Panc1 (cell line): ENCODE data around the gene ATP8B1.

ENCODE experiments used
- POLR2AphosphoS5 ChIP-seq: IDR thresholded peaks from 2 replicates; pipeline ENCODE4 v1.6.1; 2012; ENCODE audit warnings: mild to moderate bottlenecking, low read depth, low read length, moderate library complexity
- TF ChIP-seq, protein P1 (sequence below): fragments of 450-650 bp; IDR thresholded peaks from 2 replicates; pipeline ENCODE4 v1.5.1; 2017; ENCODE audit warnings: mild to moderate bottlenecking

GRCh38 chr18:57816208-57816954, 13.3 kb upstream of the ATP8B1 start:
- TF ChIP-seq, protein P1, sequence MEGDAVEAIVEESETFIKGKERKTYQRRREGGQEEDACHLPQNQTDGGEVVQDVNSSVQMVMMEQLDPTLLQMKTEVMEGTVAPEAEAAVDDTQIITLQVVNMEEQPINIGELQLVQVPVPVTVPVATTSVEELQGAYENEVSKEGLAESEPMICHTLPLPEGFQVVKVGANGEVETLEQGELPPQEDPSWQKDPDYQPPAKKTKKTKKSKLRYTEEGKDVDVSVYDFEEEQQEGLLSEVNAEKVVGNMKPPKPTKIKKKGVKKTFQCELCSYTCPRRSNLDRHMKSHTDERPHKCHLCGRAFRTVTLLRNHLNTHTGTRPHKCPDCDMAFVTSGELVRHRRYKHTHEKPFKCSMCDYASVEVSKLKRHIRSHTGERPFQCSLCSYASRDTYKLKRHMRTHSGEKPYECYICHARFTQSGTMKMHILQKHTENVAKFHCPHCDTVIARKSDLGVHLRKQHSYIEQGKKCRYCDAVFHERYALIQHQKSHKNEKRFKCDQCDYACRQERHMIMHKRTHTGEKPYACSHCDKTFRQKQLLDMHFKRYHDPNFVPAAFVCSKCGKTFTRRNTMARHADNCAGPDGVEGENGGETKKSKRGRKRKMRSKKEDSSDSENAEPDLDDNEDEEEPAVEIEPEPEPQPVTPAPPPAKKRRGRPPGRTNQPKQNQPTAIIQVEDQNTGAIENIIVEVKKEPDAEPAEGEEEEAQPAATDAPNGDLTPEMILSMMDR, result no peak
- TF ChIP-seq POLR2AphosphoS5, result no peak
